ENCODE results near the gene ADORA2B.
"Not testable (repeated sequence)": the region's sequence is repeated elsewhere in the genome, so short reads cannot be mapped to it uniquely, and the experiment has no call there.

Gene ADORA2B

DNA sequence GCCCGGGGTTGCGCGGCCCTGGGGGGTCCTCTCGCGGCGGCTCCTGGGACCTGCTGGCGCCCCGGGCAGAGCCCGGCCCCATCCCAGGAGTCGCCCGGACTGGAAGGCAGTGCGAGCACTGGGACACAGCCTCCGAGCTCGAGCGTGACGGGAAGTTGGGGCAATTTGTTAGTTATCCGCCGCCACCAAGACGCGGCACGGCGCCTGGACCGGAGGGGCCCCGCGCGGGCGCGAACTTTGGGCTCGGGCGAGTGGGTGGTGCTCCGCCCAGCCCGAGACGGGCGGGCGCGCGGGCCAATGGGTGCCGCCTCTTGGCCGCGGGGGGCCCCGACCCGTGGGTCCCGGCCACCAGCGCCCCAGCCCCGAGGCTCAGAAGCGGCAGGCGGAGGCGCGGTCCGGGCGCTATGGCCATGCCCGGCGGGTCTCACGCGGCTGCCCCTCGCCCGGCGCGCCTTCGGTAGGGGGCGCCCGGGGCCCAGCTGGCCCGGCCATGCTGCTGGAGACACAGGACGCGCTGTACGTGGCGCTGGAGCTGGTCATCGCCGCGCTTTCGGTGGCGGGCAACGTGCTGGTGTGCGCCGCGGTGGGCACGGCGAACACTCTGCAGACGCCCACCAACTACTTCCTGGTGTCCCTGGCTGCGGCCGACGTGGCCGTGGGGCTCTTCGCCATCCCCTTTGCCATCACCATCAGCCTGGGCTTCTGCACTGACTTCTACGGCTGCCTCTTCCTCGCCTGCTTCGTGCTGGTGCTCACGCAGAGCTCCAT lies at the start of gene ADORA2B:
Gene ADORA2B, plus strand, starts transcription at position 372 of the 768 bp plus-strand sequence. Its CDS starts 119 bp downstream, at position 491.
- H3K4me3 ChIP-seq (ENCODE audit: low read depth, low read length), result no peak within 1 kb of the TSS; the same call in 1 of the 2 replicates
- DNase-seq (ENCODE audit: low read depth), result peak; percentile 27
- TF ChIP-seq, protein P1, sequence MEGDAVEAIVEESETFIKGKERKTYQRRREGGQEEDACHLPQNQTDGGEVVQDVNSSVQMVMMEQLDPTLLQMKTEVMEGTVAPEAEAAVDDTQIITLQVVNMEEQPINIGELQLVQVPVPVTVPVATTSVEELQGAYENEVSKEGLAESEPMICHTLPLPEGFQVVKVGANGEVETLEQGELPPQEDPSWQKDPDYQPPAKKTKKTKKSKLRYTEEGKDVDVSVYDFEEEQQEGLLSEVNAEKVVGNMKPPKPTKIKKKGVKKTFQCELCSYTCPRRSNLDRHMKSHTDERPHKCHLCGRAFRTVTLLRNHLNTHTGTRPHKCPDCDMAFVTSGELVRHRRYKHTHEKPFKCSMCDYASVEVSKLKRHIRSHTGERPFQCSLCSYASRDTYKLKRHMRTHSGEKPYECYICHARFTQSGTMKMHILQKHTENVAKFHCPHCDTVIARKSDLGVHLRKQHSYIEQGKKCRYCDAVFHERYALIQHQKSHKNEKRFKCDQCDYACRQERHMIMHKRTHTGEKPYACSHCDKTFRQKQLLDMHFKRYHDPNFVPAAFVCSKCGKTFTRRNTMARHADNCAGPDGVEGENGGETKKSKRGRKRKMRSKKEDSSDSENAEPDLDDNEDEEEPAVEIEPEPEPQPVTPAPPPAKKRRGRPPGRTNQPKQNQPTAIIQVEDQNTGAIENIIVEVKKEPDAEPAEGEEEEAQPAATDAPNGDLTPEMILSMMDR (IDR thresholded peaks at IDR 0.05; ENCODE audit: insufficient read depth, low read depth, low read length, missing control alignments), result peak; percentile 38

GRCh38 chr17:15896277-15896676 lies 48.7 kb upstream of the ADORA2B start:
- TF ChIP-seq, protein P1 (IDR thresholded peaks at IDR 0.05; ENCODE audit: insufficient read depth, low read depth, low read length, missing control alignments), result no peak
- H3K4me3 ChIP-seq (ENCODE audit: low read depth, low read length), result no peak overlapping the region
- DNase-seq (ENCODE audit: low read depth), result no peak

- TF ChIP-seq, protein P1 (IDR thresholded peaks at IDR 0.05; ENCODE audit: insufficient read depth, low read depth, low read length, missing control alignments), result no peak
- H3K4me3 ChIP-seq (ENCODE audit: low read depth, low read length), result no peak overlapping the region
- DNase-seq (ENCODE audit: low read depth), result no peak
Measured at GRCh38 chr17:15896834-15897233, 48.1 kb upstream of the ADORA2B start.

DNA sequence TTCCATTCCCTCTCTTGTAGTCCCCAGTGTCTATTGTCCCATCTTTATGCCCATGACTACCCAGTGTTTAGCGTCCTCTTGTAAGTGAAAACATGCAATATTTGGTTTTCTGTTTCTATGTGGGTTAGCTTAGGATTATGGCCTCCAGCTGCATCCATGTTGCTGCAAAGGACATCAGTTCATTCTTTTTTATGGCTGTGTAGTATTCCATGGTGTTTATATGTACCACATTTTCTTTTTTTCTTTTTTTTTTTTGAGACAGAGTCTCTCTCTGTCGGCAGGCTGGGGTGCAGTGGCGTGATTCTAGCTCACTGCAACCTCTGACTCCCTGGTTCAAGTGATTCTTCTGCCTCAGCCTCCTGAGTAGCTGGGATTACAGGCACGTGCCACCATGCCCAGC lies 45.3 kb upstream of the ADORA2B start:
- not testable (repeated sequence) for H3K4me3 ChIP-seq (ENCODE audit: low read depth, low read length); DNase-seq (ENCODE audit: low read depth)

- TF ChIP-seq, protein P1 (IDR thresholded peaks at IDR 0.05; ENCODE audit: insufficient read depth, low read depth, low read length, missing control alignments), result no peak
- peak; percentile 22 for DNase-seq (ENCODE audit: low read depth)
- no peak overlapping the region for H3K4me3 ChIP-seq (ENCODE audit: low read depth, low read length)
Measured at GRCh38 chr17:15900871-15901270, 44.1 kb upstream of the ADORA2B start.

DNA sequence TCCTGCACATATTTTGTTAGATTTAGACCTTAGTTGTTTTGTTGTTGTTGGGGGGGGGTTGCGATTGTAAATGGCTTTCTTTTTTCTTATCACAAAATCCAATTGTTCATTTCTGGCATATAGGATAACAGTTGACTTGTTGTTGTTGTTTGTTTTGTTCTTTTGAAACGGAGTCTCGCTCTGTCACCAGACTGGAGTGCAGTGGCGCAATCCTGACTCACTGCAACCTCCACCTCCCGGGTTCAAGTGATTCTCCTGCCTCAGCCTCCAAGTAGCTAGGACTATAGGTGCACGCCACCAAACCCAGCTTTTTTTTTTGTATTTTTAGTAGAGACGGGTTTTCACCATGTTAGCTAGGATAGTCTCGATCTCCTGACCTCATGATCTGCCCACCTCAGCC lies 39.7 kb upstream of the ADORA2B start:
- H3K4me3 ChIP-seq (ENCODE audit: low read depth, low read length); DNase-seq (ENCODE audit: low read depth): not testable (repeated sequence)

DNA sequence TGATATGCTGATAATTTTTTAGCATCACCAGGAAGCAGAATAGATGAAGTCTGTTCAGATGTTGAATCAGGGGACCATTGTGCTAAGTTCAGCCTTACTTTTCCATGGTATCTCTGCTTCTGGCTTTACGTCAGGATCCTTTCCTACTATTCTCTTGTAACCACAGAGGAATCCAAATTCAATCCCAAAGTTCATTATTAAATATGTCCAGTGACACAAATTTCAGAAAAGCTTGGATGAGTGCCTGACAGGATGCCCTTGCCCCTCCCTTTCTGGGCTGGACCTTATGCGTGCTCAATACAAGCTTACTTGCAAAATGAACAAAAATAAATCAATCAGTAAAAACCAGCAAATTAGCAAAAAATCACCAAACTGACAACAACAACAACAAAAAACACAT lies 37.6 kb upstream of the ADORA2B start:
- no peak overlapping the region for H3K4me3 ChIP-seq (ENCODE audit: low read depth, low read length)
- DNase-seq (ENCODE audit: low read depth), result no peak

More for the DNA sequence above, 37.6 kb upstream of the ADORA2B start:
- TF ChIP-seq, protein P1 (IDR thresholded peaks at IDR 0.05; ENCODE audit: insufficient read depth, low read depth, low read length, missing control alignments), result no peak

Data from GM12865 (cell line).